GM19468 (cell line): ENCODE data around the gene CALCOCO2.
"Not testable (repeated sequence)": the region's sequence is repeated elsewhere in the genome, so short reads cannot be mapped to it uniquely, and the experiment has no call there.

Source experiments
- ATAC-seq: cut with Tn5 transposase; IDR thresholded peaks from one replicate; pipeline ENCODE4 v1.9.1; 2021; ENCODE audit warnings: mild to moderate bottlenecking, moderate library complexity, moderate number of reproducible peaks; ENCODE audit not compliant: unreplicated experiment; ENCODE audit errors: extremely low read depth

CALCOCO2 gene

GRCh38 chr17:48830840-48831548, at the start of gene CALCOCO2:
CALCOCO2 (plus strand) TSS chr17:48831035; CDS start chr17:48841708, 10,673 bp downstream.
- ATAC-seq: peak; percentile 62

GRCh38 chr17:48787828-48788227, 43.0 kb upstream of the CALCOCO2 start:
- no peak for ATAC-seq

- no peak for ATAC-seq
Measured at GRCh38 chr17:48790607-48791127, 40.2 kb upstream of the CALCOCO2 start.

GRCh38 chr17:48791128-48792032, 39.5 kb upstream of the CALCOCO2 start:
- ATAC-seq: no peak

- no peak for ATAC-seq
Measured at GRCh38 chr17:48792033-48792798, 38.6 kb upstream of the CALCOCO2 start.

GRCh38 chr17:48795444-48796162, 35.2 kb upstream of the CALCOCO2 start:
- no peak for ATAC-seq

GRCh38 chr17:48796163-48796522, 34.7 kb upstream of the CALCOCO2 start:
- ATAC-seq: not testable (repeated sequence)

- no peak for ATAC-seq
Measured at GRCh38 chr17:48799069-48799723, 31.6 kb upstream of the CALCOCO2 start.

GRCh38 chr17:48800626-48801217, 30.1 kb upstream of the CALCOCO2 start:
- ATAC-seq: no peak

GRCh38 chr17:48804936-48805411, 25.9 kb upstream of the CALCOCO2 start:
- no peak for ATAC-seq

- no peak for ATAC-seq
Measured at GRCh38 chr17:48809182-48809581, 21.7 kb upstream of the CALCOCO2 start.

GRCh38 chr17:48812001-48812400, 18.8 kb upstream of the CALCOCO2 start:
- no peak for ATAC-seq

- no peak for ATAC-seq
Measured at GRCh38 chr17:48814504-48814903, 16.3 kb upstream of the CALCOCO2 start.

GRCh38 chr17:48815311-48815710, 15.5 kb upstream of the CALCOCO2 start:
- ATAC-seq: no peak

GRCh38 chr17:48816438-48816773, 14.4 kb upstream of the CALCOCO2 start:
- ATAC-seq: no peak

- peak; percentile 51 for ATAC-seq
Measured at GRCh38 chr17:48816774-48817590, 13.9 kb upstream of the CALCOCO2 start, which contains the start of gene TTLL6. TTLL6 (minus strand) TSS chr17:48817229; CDS start chr17:48817072, 157 bp downstream.

- ATAC-seq: no peak
Measured at GRCh38 chr17:48818361-48818841, 12.4 kb upstream of the CALCOCO2 start.

- ATAC-seq: no peak
Measured at GRCh38 chr17:48819466-48819865, 11.4 kb upstream of the CALCOCO2 start.
